GM23248 (cell line): ENCODE data around the gene RPS10.

Experiments
- EZH2 ChIP-seq: fragments of 200-600 bp; sonication (generic); IDR thresholded peaks from 2 replicates; pipeline ENCODE4 v1.6.1; 2018; ENCODE audit warnings: antibody characterized with exemption, mild to moderate bottlenecking; ENCODE audit not compliant: insufficient read depth, poor library complexity, severe bottlenecking
- EZH2phosphoT487 ChIP-seq: fragments of 200-600 bp; sonication (generic); IDR thresholded peaks from 2 replicates; pipeline ENCODE4 v1.6.1; 2018; ENCODE audit warnings: antibody characterized with exemption, moderate library complexity, mild to moderate bottlenecking, low read depth; ENCODE audit not compliant: insufficient read depth

- no peak for TF ChIP-seq EZH2
- TF ChIP-seq EZH2phosphoT487, result no peak
Measured at GRCh38 chr6:34392497-34393190, 33.2 kb downstream of the RPS10 start, which contains the start of gene NUDT3.
